GM23248 (cell line): ENCODE results near the gene NPSR1.

Source experiments
- EZH2 ChIP-seq: fragments of 200-600 bp; sonication (generic); IDR thresholded peaks from 2 replicates; pipeline ENCODE4 v1.6.1; 2018; ENCODE audit warnings: antibody characterized with exemption, mild to moderate bottlenecking; ENCODE audit not compliant: insufficient read depth, poor library complexity, severe bottlenecking
- EZH2phosphoT487 ChIP-seq: fragments of 200-600 bp; sonication (generic); IDR thresholded peaks from 2 replicates; pipeline ENCODE4 v1.6.1; 2018; ENCODE audit warnings: antibody characterized with exemption, moderate library complexity, mild to moderate bottlenecking, low read depth; ENCODE audit not compliant: insufficient read depth

GRCh38 chr7:34848670-34849069 is 190.7 kb downstream of the NPSR1 start:
- no peak for TF ChIP-seq EZH2
- no peak for TF ChIP-seq EZH2phosphoT487
